Natural killer cell (primary cell): ENCODE results near the gene PTPRQ. TPM values are rescaled to one million over a fixed set of nuclear protein-coding genes. Genes with fewer than 3 reads are reported as not detected.

Experiments used
- ATAC-seq, 3 donors: fragments of 150-1000 bp in 2 of 3; fragments of 200-7000 bp in 1 of 3; cut with Tn5 transposase; 1 replicate in 1 of 3; 2 replicates in 2 of 3; pipeline ENCODE4 v1.10.0; 2021; ENCODE audit warnings: mild to moderate bottlenecking in 2 of 3, moderate library complexity in 2 of 3
- DNase-seq, 2 donors: peaks; one replicate each; pipeline versions ENCODE4 v3.0.0 to v3.0.0-alpha.2; 2013 to 2021; ENCODE audit warnings: mixed read lengths in 1 of 2
- H3K27ac ChIP-seq: one replicate; pipeline ENCODE4 v1.5.1; 2013; ENCODE audit warnings: mild to moderate bottlenecking, low read length
- H3K27me3 ChIP-seq: one replicate; pipeline ENCODE4 v1.6.1; 2013; ENCODE audit warnings: low read length; ENCODE audit not compliant: control insufficient read depth, insufficient read depth
- H3K36me3 ChIP-seq: one replicate; pipeline ENCODE4 v1.6.1; 2013; ENCODE audit warnings: low read length; ENCODE audit not compliant: control insufficient read depth, insufficient read depth
- H3K4me1 ChIP-seq: one replicate; pipeline ENCODE4 v1.6.1; 2013; ENCODE audit warnings: low read length; ENCODE audit not compliant: control insufficient read depth, insufficient read depth
- H3K4me3 ChIP-seq: one replicate; pipeline ENCODE4 v1.5.1; 2013; ENCODE audit warnings: low read length
- H3K9me3 ChIP-seq: one replicate; pipeline ENCODE4 v1.6.1; 2013; ENCODE audit warnings: low read length; ENCODE audit not compliant: control insufficient read depth, insufficient read depth
- H3K27ac Mint-ChIP-seq, 2 donors: one replicate each; pipeline ENCODE4 v1.8.0; 2022; ENCODE audit warnings: mild to moderate bottlenecking in 2 of 2, mixed read lengths in 2 of 2, moderate library complexity in 1 of 2
- H3K27me3 Mint-ChIP-seq, 2 donors: one replicate each; pipeline ENCODE4 v1.8.0; 2022; ENCODE audit warnings: low read depth in 2 of 2, mixed read lengths in 2 of 2
- H3K36me3 Mint-ChIP-seq: one replicate; pipeline ENCODE4 v1.8.0; 2022; ENCODE audit warnings: mixed read lengths
- H3K4me1 Mint-ChIP-seq, 2 donors: one replicate each; pipeline ENCODE4 v1.8.0; 2022; ENCODE audit warnings: mixed read lengths in 2 of 2
- H3K4me3 Mint-ChIP-seq: one replicate; pipeline ENCODE4 v1.8.0; 2022; ENCODE audit warnings: mild to moderate bottlenecking, moderate library complexity, mixed read lengths
- H3K9me3 Mint-ChIP-seq, 2 donors: one replicate each; pipeline ENCODE4 v1.8.0; 2022; ENCODE audit warnings: mixed read lengths in 2 of 2
- CTCF ChIP-seq: fragments of 200-600 bp; IDR thresholded peaks from one replicate; pipeline ENCODE4 v1.8.0; 2022; ENCODE audit warnings: antibody characterized with exemption
- whole genome bisulfite sequencing: methylation state at CpG from one replicate; pipeline ENCODE4 v1.1.7; 2013; ENCODE audit warnings: missing lambda C conversion rate; ENCODE audit not compliant: insufficient coverage; 5-methylcytosine and 5-hydroxymethylcytosine counted together
- intact Hi-C: fragments of 100-400 bp; cut with micrococcal nuclease; formaldehyde crosslinking; loops from one replicate; pipeline ENCODE4 v1.14.2; 2022
- total RNA-seq, 4 donors: library from RNA; stranded (reverse); fragments of 120-200 nt in 1 of 4; gene quantifications; one replicate each; pipeline versions ENCODE4 v1.2.3 to v1.2.4, GENCODE V29; 2013 to 2022

Gene PTPRQ
- total RNA-seq, 3 donors from 2014 or later (not counting 1 experiment from before 2014, with no cell fraction given): not detected

GRCh38 chr12:80704420-80704819 lies 260.4 kb downstream of the PTPRQ start:
- Mint-ChIP-seq H3K36me3 (peaks cover 9% of the 10 kb centered on the region), H3K27ac (no peak overlapping the region), H3K4me1 (no peaks in the 10 kb centered on the region), H3K27me3 (peaks cover 12 to 15% of the 10 kb centered on the region in 2 donors), H3K9me3 (peaks cover 4 to 7% of the 10 kb centered on the region in 2 donors), H3K4me3 (no peak overlapping the region)
- TF ChIP-seq CTCF: no peak
- Histone ChIP-seq H3K36me3 (no peaks in the 10 kb centered on the region), H3K27me3 (no peaks in the 10 kb centered on the region), H3K27ac (no peak overlapping the region), H3K4me3 (no peak overlapping the region), H3K4me1 (no peaks in the 10 kb centered on the region), H3K9me3 (peaks cover 3% of the 10 kb centered on the region)
- 100% methylated on average over 1 of the region's 2 CpGs for WGBS
- intact Hi-C loops: no loop called here
- DNase-seq (no peak), ATAC-seq (no peak)

GRCh38 chr12:80707126-80707829 lies 263.2 kb downstream of the PTPRQ start, which contains the start of gene MYF6:
MYF6 (plus strand) TSS chr12:80707634; CDS start chr12:80707720, 86 bp downstream.
- Mint-ChIP-seq H3K36me3 (peaks cover 9% of the 10 kb centered on the region), H3K4me3 (no peak within 1 kb of the TSS), H3K27me3 (peaks cover 12 to 18% of the 10 kb centered on the region in 2 donors), H3K4me1 (no peaks in the 10 kb centered on the region), H3K9me3 (peaks cover 4 to 5% of the 10 kb centered on the region in 2 donors), H3K27ac (no peak within 1 kb of the TSS)
- WGBS: 41% methylated on average over 4 of the region's 4 CpGs
- intact Hi-C loops: no loop called here
- Histone ChIP-seq H3K27ac (no peak within 1 kb of the TSS), H3K4me1 (no peaks in the 10 kb centered on the region), H3K4me3 (no peak within 1 kb of the TSS), H3K9me3 (peaks cover 3% of the 10 kb centered on the region), H3K27me3 (no peaks in the 10 kb centered on the region), H3K36me3 (no peaks in the 10 kb centered on the region)
- DNase-seq (no peak), ATAC-seq (no peak)
- TF ChIP-seq CTCF: no peak

- WGBS: 21% methylated on average over 21 of the region's 21 CpGs
- H3K27me3 ChIP-seq: no peaks in the 10 kb centered on the region
- intact Hi-C loops: no loop called here
- Mint-ChIP-seq H3K36me3 (peaks cover 9% of the 10 kb centered on the region), H3K27me3 (peaks cover 16 to 18% of the 10 kb centered on the region in 2 donors), H3K9me3 (peaks cover 4 to 5% of the 10 kb centered on the region in 2 donors), H3K4me1 (no peaks in the 10 kb centered on the region), H3K27ac (no peak overlapping the region), H3K4me3 (no peak overlapping the region)
- ATAC-seq: no peak
- TF ChIP-seq CTCF: no peak
- peaks cover 3% of the 10 kb centered on the region for H3K9me3 ChIP-seq
- H3K4me1 ChIP-seq: no peaks in the 10 kb centered on the region
- H3K36me3 ChIP-seq: no peaks in the 10 kb centered on the region
- H3K27ac ChIP-seq: no peak overlapping the region
- DNase-seq: no peak
- no peak overlapping the region for H3K4me3 ChIP-seq
Measured at GRCh38 chr12:80707830-80708258, 263.8 kb downstream of the PTPRQ start.
